Bronchial epithelial cell (primary cell): ENCODE results near the gene PDSS2. TPM values are rescaled to one million over a fixed set of nuclear protein-coding genes. Genes with fewer than 3 reads are reported as not detected.
"Not testable (repeated sequence)": the region's sequence is repeated elsewhere in the genome, so short reads cannot be mapped to it uniquely, and the experiment has no call there.

Source experiments
- DNase-seq: peaks from one replicate; pipeline ENCODE4 v3.0.0-alpha.2; 2010; ENCODE audit warnings: low read depth
- FAIRE-seq: peaks from 2 replicates; lab custom pipeline; 2011; peaks lifted over from hg19 to GRCh38; lab: Jason Lieb, UNC
- H3K27me3 ChIP-seq: 2 replicates; pipeline ENCODE4 v1.5.1; 2011; ENCODE audit warnings: low read length; ENCODE audit not compliant: control insufficient read depth, insufficient read depth
- H3K36me3 ChIP-seq: 2 replicates; pipeline ENCODE4 v1.5.1; 2011; ENCODE audit warnings: low read length; ENCODE audit not compliant: control insufficient read depth, insufficient read depth
- H3K4me3 ChIP-seq: 2 replicates; pipeline ENCODE4 v1.5.1; 2011; ENCODE audit warnings: mild to moderate bottlenecking, low read depth, low read length, control low read depth
- CTCF ChIP-seq: IDR thresholded peaks from 2 replicates; pipeline ENCODE4 v1.5.1; 2011; ENCODE audit warnings: mild to moderate bottlenecking, moderate library complexity, low read length, control low read depth, inconsistent platforms; ENCODE audit not compliant: insufficient read depth, severe bottlenecking
- total RNA-seq: library from RNA; depleted of rRNA; stranded (reverse); fragments of >200 nt; gene quantifications from 2 replicates; pipeline ENCODE4 v1.2.1, GENCODE V29; 2014

PDSS2 gene
- total RNA-seq, 1 donor from 2014 or later: 18.2 TPM

GRCh38 chr6:107489636-107490565 lies 30.5 kb upstream of the PDSS2 start, which contains the start of gene SOBP:
TSS of gene SOBP (plus strand) at chr6:107490117. CDS start at chr6:107490617, 500 bp downstream.
- Histone ChIP-seq H3K27me3 (no peaks in the 10 kb centered on the region), H3K4me3 (peak within 1 kb of the TSS; percentile 44), H3K36me3 (no peaks in the 10 kb centered on the region)
- no peak for FAIRE-seq
- no peak for TF ChIP-seq CTCF
- no peak for DNase-seq

- Histone ChIP-seq H3K4me3 (peak overlapping the region; percentile 44), H3K36me3 (no peaks in the 10 kb centered on the region), H3K27me3 (no peaks in the 10 kb centered on the region)
- DNase-seq (no peak), FAIRE-seq (no peak)
- no peak for TF ChIP-seq CTCF
Measured at GRCh38 chr6:107488875-107489635, 29.7 kb upstream of the PDSS2 start.

GRCh38 chr6:107488174-107488874 lies 29.0 kb upstream of the PDSS2 start:
- TF ChIP-seq CTCF: no peak
- Histone ChIP-seq H3K36me3 (no peaks in the 10 kb centered on the region), H3K27me3 (no peaks in the 10 kb centered on the region), H3K4me3 (peak overlapping the region; percentile 44)
- FAIRE-seq: no peak
- no peak for DNase-seq

GRCh38 chr6:107485157-107485556 lies 25.8 kb upstream of the PDSS2 start:
- Histone ChIP-seq H3K36me3 (no peaks in the 10 kb centered on the region), H3K27me3 (no peaks in the 10 kb centered on the region), H3K4me3 (no peak overlapping the region)
- TF ChIP-seq CTCF: no peak
- FAIRE-seq (no peak), DNase-seq (no peak)

GRCh38 chr6:107479089-107479690 lies 19.8 kb upstream of the PDSS2 start:
- FAIRE-seq (no peak), DNase-seq (no peak)
- Histone ChIP-seq H3K4me3 (no peak overlapping the region), H3K36me3 (no peaks in the 10 kb centered on the region), H3K27me3 (no peaks in the 10 kb centered on the region)
- no peak for TF ChIP-seq CTCF

DNA sequence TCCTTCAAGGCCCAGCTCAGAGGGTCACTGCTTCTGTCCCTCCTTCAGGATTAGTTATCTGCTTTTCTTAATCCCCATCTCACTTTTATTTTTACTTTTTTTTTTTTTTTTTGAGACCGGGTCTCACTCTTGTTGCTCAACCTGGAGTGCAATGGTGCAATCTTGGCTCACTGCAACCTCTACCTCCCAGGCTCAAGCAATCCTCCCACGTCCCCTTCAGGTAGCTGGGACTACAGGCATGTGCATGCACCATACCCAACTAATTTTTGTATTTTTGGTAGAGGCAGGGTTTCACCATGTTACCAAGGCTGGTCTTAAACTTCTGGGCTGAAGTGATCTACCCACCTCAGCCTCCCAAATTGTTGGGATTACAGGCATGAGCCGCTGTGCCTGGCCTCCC lies 16.5 kb upstream of the PDSS2 start:
- H3K4me3 ChIP-seq, H3K27me3 ChIP-seq, H3K36me3 ChIP-seq, DNase-seq, FAIRE-seq: not testable (repeated sequence)

DNA sequence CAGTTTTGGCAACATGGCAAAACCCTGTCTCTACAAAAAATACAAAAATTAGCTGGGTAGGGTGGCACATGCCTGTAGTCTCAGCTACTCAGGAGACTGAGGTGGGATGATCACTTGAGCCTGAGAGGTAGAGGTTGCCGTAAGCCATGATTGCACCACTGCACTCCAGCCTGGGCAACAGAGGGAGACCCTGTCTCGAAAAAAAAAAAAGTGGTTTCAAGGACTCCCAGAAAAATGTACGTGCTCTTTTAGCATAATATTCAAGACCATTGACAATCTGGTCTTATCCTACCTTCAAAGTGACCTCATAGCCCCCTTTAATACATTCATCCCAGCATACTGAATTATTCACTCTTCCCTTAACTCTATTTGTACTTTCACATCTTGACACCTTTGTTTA lies 16.0 kb upstream of the PDSS2 start:
- not testable (repeated sequence) for DNase-seq, H3K4me3 ChIP-seq, H3K36me3 ChIP-seq, H3K27me3 ChIP-seq
- peak; percentile 91 for FAIRE-seq
